CD4-positive, alpha-beta memory T cell (primary cell): ENCODE results near the gene CDC14A. TPM values are rescaled to one million over a fixed set of nuclear protein-coding genes. Genes with fewer than 3 reads are reported as not detected.
A peak's percentile ranks its signal among the peaks of the same experiment; 100 is the strongest.
"Not testable (repeated sequence)": the region's sequence is repeated elsewhere in the genome, so short reads cannot be mapped to it uniquely, and the experiment has no call there.

ENCODE experiments used
- CTCF ChIA-PET: fragments of 350-600 bp; sonication (Branson Sonifier 250); formaldehyde crosslinking; loops from one replicate; lab custom pipeline; 2021; ENCODE audit warnings: inconsistent platforms; ENCODE audit not compliant: partially characterized antibody; lab: Charles Lee
- POLR2A ChIA-PET: fragments of 350-600 bp; sonication (Branson Sonifier 250); formaldehyde crosslinking; loops from one replicate; lab custom pipeline; 2021; ENCODE audit not compliant: partially characterized antibody; lab: Charles Lee
- DNase-seq, 5 donors: peaks; one replicate each; pipeline versions ENCODE4 v3.0.0 to v3.0.0-alpha.2; 2020 to 2022; ENCODE audit warnings: mixed read lengths in 1 of 5
- H3K27ac ChIP-seq: one replicate; pipeline ENCODE4 v1.7.0; 2013; ENCODE audit warnings: low read depth, low read length
- H3K27me3 ChIP-seq: 2 replicates; pipeline ENCODE4 v1.7.0; 2013; ENCODE audit warnings: mild to moderate bottlenecking, low read length, moderate library complexity; ENCODE audit not compliant: insufficient read depth
- H3K36me3 ChIP-seq: 2 replicates; pipeline ENCODE4 v1.7.0; 2013; ENCODE audit warnings: mild to moderate bottlenecking, low read length, moderate library complexity; ENCODE audit not compliant: insufficient read depth
- H3K4me1 ChIP-seq: 2 replicates; pipeline ENCODE4 v1.7.0; 2013; ENCODE audit warnings: mild to moderate bottlenecking, low read length, moderate library complexity; ENCODE audit not compliant: insufficient read depth
- H3K4me3 ChIP-seq, 2 donors: one replicate each; pipeline ENCODE4 v1.7.0; 2013; ENCODE audit warnings: low read length in 2 of 2, mild to moderate bottlenecking in 1 of 2
- H3K9me3 ChIP-seq, 2 donors: one replicate each; pipeline ENCODE4 v1.7.0; 2013; ENCODE audit warnings: low read length in 2 of 2, control low read depth in 1 of 2; ENCODE audit not compliant: control insufficient read depth in 1 of 2
- H3K27ac Mint-ChIP-seq, 7 donors: one replicate each; pipeline ENCODE4 v1.8.0; 2020 to 2021; ENCODE audit warnings: mixed read lengths in 7 of 7, mild to moderate bottlenecking in 6 of 7, inconsistent platforms in 3 of 7, moderate library complexity in 3 of 7
- H3K27me3 Mint-ChIP-seq, 2 donors: one replicate each; pipeline ENCODE4 v1.8.0; 2020 to 2021; ENCODE audit warnings: mixed read lengths in 2 of 2
- H3K36me3 Mint-ChIP-seq, 2 donors: one replicate each; pipeline ENCODE4 v1.8.0; 2020 to 2021; ENCODE audit warnings: mixed read lengths in 2 of 2, inconsistent platforms in 1 of 2, mild to moderate bottlenecking in 1 of 2
- H3K4me1 Mint-ChIP-seq, 4 donors: one replicate each; pipeline ENCODE4 v1.8.0; 2020 to 2021; ENCODE audit warnings: mixed read lengths in 4 of 4, mild to moderate bottlenecking in 1 of 4
- H3K4me3 Mint-ChIP-seq, 8 donors: one replicate each; pipeline ENCODE4 v1.8.0; 2020 to 2021; ENCODE audit warnings: mixed read lengths in 8 of 8, mild to moderate bottlenecking in 7 of 8, moderate library complexity in 6 of 8, inconsistent platforms in 3 of 8
- H3K9me3 Mint-ChIP-seq, 8 donors: one replicate each; pipeline ENCODE4 v1.8.0; 2020 to 2021; ENCODE audit warnings: mixed read lengths in 8 of 8, mild to moderate bottlenecking in 5 of 8, inconsistent platforms in 3 of 8, moderate library complexity in 1 of 8
- intact Hi-C: fragments of 100-400 bp; cut with micrococcal nuclease; formaldehyde crosslinking; loops from one replicate; pipeline ENCODE4 v1.15.1; 2023
- polyA plus RNA-seq, 2 donors: library from polyadenylated mRNA; unstranded; fragments of 300-500 nt; fragmentation: Illumina TruSeq; gene quantifications; one replicate each; pipeline ENCODE4 v1.2.3, GENCODE V29; 2021
- total RNA-seq, 2 experiments: library from RNA; stranded (reverse); gene quantifications; one replicate each; pipeline ENCODE4 v1.2.3, GENCODE V29; 2021

The CDC14A gene
- total and polyA plus RNA-seq, 4 experiments from 2014 or later, result 37.7 to 119 (median 90.0) TPM

DNA sequence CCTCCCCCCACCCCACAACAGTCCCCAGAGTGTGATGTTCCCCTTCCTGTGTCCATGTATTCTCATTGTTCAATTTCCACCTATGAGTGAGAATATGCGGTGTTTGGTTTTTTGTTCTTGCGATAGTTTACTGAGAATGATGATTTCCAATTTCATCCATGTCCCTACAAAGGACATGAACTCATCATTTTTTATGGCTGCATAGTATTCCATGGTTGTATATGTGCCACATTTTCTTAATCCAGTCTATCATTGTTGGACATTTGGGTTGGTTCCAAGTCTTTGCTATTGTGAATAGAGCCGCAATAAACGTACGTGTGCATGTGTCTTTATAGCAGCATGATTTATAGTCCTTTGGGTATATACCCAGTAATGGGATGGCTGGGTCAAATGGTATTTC is 21.6 kb downstream of the CDC14A start:
- peaks cover 68 to 72% of the 10 kb centered on the region in 2 donors for H3K36me3 Mint-ChIP-seq
- intact Hi-C loops, H3K27me3 Mint-ChIP-seq, H3K4me3 Mint-ChIP-seq, H3K27ac ChIP-seq, H3K36me3 ChIP-seq, CTCF ChIA-PET, DNase-seq, H3K9me3 ChIP-seq, H3K4me3 ChIP-seq, POLR2A ChIA-PET, H3K27me3 ChIP-seq: not testable (repeated sequence)
- peaks cover 73% of the 10 kb centered on the region for H3K4me1 ChIP-seq
- peak overlapping the region in 1 of 7 donors; percentile 66 for H3K27ac Mint-ChIP-seq
- peaks cover 0 to 10% (median 0%) of the 10 kb centered on the region in 8 donors for H3K9me3 Mint-ChIP-seq
- peaks cover 55 to 94% (median 75%) of the 10 kb centered on the region in 4 donors for H3K4me1 Mint-ChIP-seq

- ChIA-PET CTCF (interaction anchor here (0.7 kb wide), 3 partner anchors 20 to 1119 kb away, joined by 3 read pairs; no protein-coding TSS in a partner anchor), POLR2A (interaction anchor here (0.9 to 1.7 kb wide), 4 partner anchors 11 to 24 kb away, joined by 3 to 6 read pairs (median 4); partner anchors contain the start of gene CDC14A)
- H3K27me3 Mint-ChIP-seq, H3K4me3 ChIP-seq, H3K36me3 ChIP-seq, H3K27me3 ChIP-seq, H3K27ac ChIP-seq, intact Hi-C loops, H3K9me3 ChIP-seq, DNase-seq: not testable (repeated sequence)
- Mint-ChIP-seq H3K27ac (peak overlapping the region in 5 of 7 donors; percentile 2 to 85 (median 54)), H3K4me1 (peaks cover 57 to 98% (median 78%) of the 10 kb centered on the region in 4 donors), H3K4me3 (peak overlapping the region in 2 of 8 donors; percentile 29 to 64), H3K9me3 (peaks cover 0 to 10% (median 0%) of the 10 kb centered on the region in 8 donors), H3K36me3 (peaks cover 75 to 81% of the 10 kb centered on the region in 2 donors)
- H3K4me1 ChIP-seq, result peaks cover 74% of the 10 kb centered on the region
Measured at GRCh38 chr1:100376890-100377289, 24.6 kb downstream of the CDC14A start.

GRCh38 chr1:100377590-100378361 is 25.5 kb downstream of the CDC14A start:
- intact Hi-C loops, result no loop called here
- POLR2A ChIA-PET, result interaction anchor here (0.9 to 1.7 kb wide), 5 partner anchors 12 to 25 kb away, joined by 3 to 6 read pairs (median 5); partner anchors contain the start of gene CDC14A
- H3K27me3 Mint-ChIP-seq, result no peaks in the 10 kb centered on the region

DNA sequence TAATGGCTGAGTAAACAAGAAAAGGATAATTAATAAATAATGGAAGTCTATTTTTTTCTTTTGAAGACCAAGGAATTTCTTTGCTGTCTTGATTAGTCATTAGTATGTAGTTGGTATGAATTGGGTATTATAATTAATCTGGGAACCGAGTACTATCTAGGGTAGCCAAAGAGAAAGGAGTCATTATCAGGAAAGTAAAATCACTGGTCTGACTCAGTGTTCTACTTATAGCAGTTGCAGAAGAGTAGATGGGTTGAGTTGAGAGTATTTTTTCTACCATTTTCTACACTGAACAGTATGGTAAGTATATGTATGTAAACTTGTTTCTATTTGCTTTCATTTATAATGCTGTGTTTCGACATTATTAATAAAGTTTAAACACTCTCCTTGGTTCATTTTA is 26.6 kb downstream of the CDC14A start:
- Mint-ChIP-seq H3K27me3 (no peaks in the 10 kb centered on the region), H3K27ac (peak overlapping the region in 4 of 7 donors; percentile 42 to 93 (median 60)), H3K36me3 (peaks cover 68 to 81% of the 10 kb centered on the region in 2 donors), H3K4me3 (peak overlapping the region in 2 of 8 donors; percentile 12 to 21), H3K9me3 (peaks cover 0 to 7% (median 0%) of the 10 kb centered on the region in 8 donors), H3K4me1 (peaks cover 60 to 96% (median 77%) of the 10 kb centered on the region in 4 donors)
- intact Hi-C loops, result loop anchor here (1.0 kb wide), 1 partner anchor 8 kb away; no protein-coding TSS in a partner anchor
- no peaks in the 10 kb centered on the region for H3K27me3 ChIP-seq
- no peaks in the 10 kb centered on the region for H3K9me3 ChIP-seq
- CTCF ChIA-PET, result interaction anchor here (1.1 kb wide), 1 partner anchor 54 kb away, joined by 3 read pairs; no protein-coding TSS in a partner anchor
- peaks cover 77% of the 10 kb centered on the region for H3K4me1 ChIP-seq
- H3K4me3 ChIP-seq, result no peak overlapping the region
- H3K36me3 ChIP-seq, result peaks cover 15% of the 10 kb centered on the region
- H3K27ac ChIP-seq, result no peak overlapping the region
- POLR2A ChIA-PET, result interaction anchor here (0.9 to 1.7 kb wide), 4 partner anchors 16 to 45 kb away, joined by 3 to 9 read pairs (median 4); no protein-coding TSS in a partner anchor
- DNase-seq, result no peak

More at GRCh38 chr1:100377590-100378361, 25.5 kb downstream of the CDC14A start:
- no peak for DNase-seq
- peaks cover 0 to 10% (median 0%) of the 10 kb centered on the region in 8 donors for H3K9me3 Mint-ChIP-seq
- CTCF ChIA-PET, result interaction anchor here (0.7 kb wide), 2 partner anchors 19 to 1118 kb away, joined by 3 read pairs; no protein-coding TSS in a partner anchor
- Histone ChIP-seq H3K4me3 (no peak overlapping the region), H3K27ac (peak overlapping the region; percentile 32), H3K36me3 (peaks cover 3% of the 10 kb centered on the region), H3K27me3 (no peaks in the 10 kb centered on the region), H3K9me3 (no peaks in the 10 kb centered on the region), H3K4me1 (peaks cover 74% of the 10 kb centered on the region)
- H3K36me3 Mint-ChIP-seq, result peaks cover 68 to 78% of the 10 kb centered on the region in 2 donors
- H3K4me1 Mint-ChIP-seq, result peaks cover 53 to 95% (median 73%) of the 10 kb centered on the region in 4 donors
- peak overlapping the region; percentile 5 to 83 (median 72) for H3K27ac Mint-ChIP-seq
- H3K4me3 Mint-ChIP-seq, result peak overlapping the region; percentile 2 to 80 (median 46)

GRCh38 chr1:100380635-100381034 is 28.3 kb downstream of the CDC14A start:
- Mint-ChIP-seq H3K36me3 (peaks cover 66 to 80% of the 10 kb centered on the region in 2 donors), H3K4me1 (peaks cover 62 to 98% (median 80%) of the 10 kb centered on the region in 4 donors), H3K9me3 (no peaks in the 10 kb centered on the region), H3K27ac (peak overlapping the region; percentile 11 to 93 (median 70)), H3K4me3 (peak overlapping the region in 6 of 8 donors; percentile 22 to 70 (median 29)), H3K27me3 (no peaks in the 10 kb centered on the region)
- no peaks in the 10 kb centered on the region for H3K27me3 ChIP-seq
- ChIA-PET POLR2A (interaction anchor here (1.0 to 2.8 kb wide), 10 partner anchors 11 to 60 kb away, joined by 3 to 12 read pairs (median 6); partner anchors contain the start of gene CDC14A), CTCF (interaction anchor here (1.0 to 1.9 kb wide), 6 partner anchors 11 to 78 kb away, joined by 3 to 8 read pairs (median 5); no protein-coding TSS in a partner anchor)
- peaks cover 93% of the 10 kb centered on the region for H3K4me1 ChIP-seq
- intact Hi-C loops, result loop anchor here (2.0 kb wide), 1 partner anchor 16 kb away; no protein-coding TSS in a partner anchor
- no peak overlapping the region for H3K4me3 ChIP-seq
- no peak for DNase-seq
- H3K9me3 ChIP-seq, result no peaks in the 10 kb centered on the region
- H3K36me3 ChIP-seq, result peaks cover 22% of the 10 kb centered on the region
- peak overlapping the region; percentile 17 for H3K27ac ChIP-seq

GRCh38 chr1:100382657-100383056 is 30.4 kb downstream of the CDC14A start:
- DNase-seq, result no peak
- no peak overlapping the region for H3K4me3 ChIP-seq
- H3K36me3 Mint-ChIP-seq, result peaks cover 54 to 74% of the 10 kb centered on the region in 2 donors
- peaks cover 22% of the 10 kb centered on the region for H3K36me3 ChIP-seq
- H3K27ac Mint-ChIP-seq, result peak overlapping the region in 6 of 7 donors; percentile 2 to 93 (median 71)
- no peaks in the 10 kb centered on the region for H3K9me3 Mint-ChIP-seq
- peaks cover 99% of the 10 kb centered on the region for H3K4me1 ChIP-seq
- no peaks in the 10 kb centered on the region for H3K27me3 Mint-ChIP-seq
- H3K27ac ChIP-seq, result no peak overlapping the region
- POLR2A ChIA-PET, result interaction anchor here (0.7 to 17.3 kb wide), 6 partner anchors 9 to 61 kb away, joined by 3 to 283 read pairs (median 4); partner anchors contain the start of gene CDC14A
- peaks cover 66 to 98% (median 82%) of the 10 kb centered on the region in 4 donors for H3K4me1 Mint-ChIP-seq
- intact Hi-C loops, result no loop called here
- CTCF ChIA-PET, result no interaction called here
- H3K9me3 ChIP-seq, result no peaks in the 10 kb centered on the region
- no peaks in the 10 kb centered on the region for H3K27me3 ChIP-seq
- H3K4me3 Mint-ChIP-seq, result peak overlapping the region in 5 of 8 donors; percentile 5 to 65 (median 45)
